Upper lobe of right lung (tissue), 1 donor: ENCODE results near the gene RFX2. TPM values are rescaled to one million over a fixed set of nuclear protein-coding genes. Genes with fewer than 3 reads are reported as not detected.

ENCODE experiments used
- ATAC-seq: fragments of 200-7000 bp; cut with Tn5 transposase; one replicate; pipeline ENCODE4 v1.9.1; 2020; ENCODE audit warnings: mild to moderate bottlenecking, moderate library complexity
- DNase-seq: peaks from one replicate; pipeline ENCODE4 v3.0.0-alpha.2; 2020
- H3K27ac ChIP-seq: fragments of 200-600 bp; one replicate; pipeline ENCODE4 v1.8.0; 2022
- H3K27me3 ChIP-seq: fragments of 200-600 bp; one replicate; pipeline ENCODE4 v1.8.0; 2022; ENCODE audit warnings: mild to moderate bottlenecking
- H3K36me3 ChIP-seq: fragments of 200-600 bp; one replicate; pipeline ENCODE4 v1.8.0; 2022
- H3K4me1 ChIP-seq: fragments of 200-600 bp; one replicate; pipeline ENCODE4 v1.8.0; 2022
- H3K4me3 ChIP-seq: fragments of 200-600 bp; one replicate; pipeline ENCODE4 v1.8.0; 2022; ENCODE audit warnings: mild to moderate bottlenecking
- H3K9me3 ChIP-seq: fragments of 200-600 bp; one replicate; pipeline ENCODE4 v1.8.0; 2022
- intact Hi-C: fragments of 100-400 bp; cut with DNase I; formaldehyde crosslinking; loops from one replicate; pipeline ENCODE4 v1.11.0; 2022
- total RNA-seq: library from RNA; stranded (reverse); fragmentation: NEBNext Ultra II Directional; extraction: Animal tissue kit (Norgen Biotek cat#: 25700); gene quantifications from one replicate; pipeline ENCODE4 v1.2.1, GENCODE V29; 2021
- TF ChIP-seq, protein P1 (sequence below): fragments of 200-600 bp; IDR thresholded peaks from one replicate; pipeline ENCODE4 v1.8.0; 2022; ENCODE audit warnings: antibody characterized with exemption
- donor health status: DM: no; HTN: yes; CAD: no; lungs with severe emphysema.

RFX2 gene
- total RNA-seq, 1 donor from 2014 or later, result 11.7 TPM

- H3K9me3 ChIP-seq, result no peaks in the 10 kb centered on the region
- intact Hi-C loops, result no loop called here
- ATAC-seq (no peak), DNase-seq (no peak)
- no peaks in the 10 kb centered on the region for H3K27me3 ChIP-seq
- TF ChIP-seq, protein P1, sequence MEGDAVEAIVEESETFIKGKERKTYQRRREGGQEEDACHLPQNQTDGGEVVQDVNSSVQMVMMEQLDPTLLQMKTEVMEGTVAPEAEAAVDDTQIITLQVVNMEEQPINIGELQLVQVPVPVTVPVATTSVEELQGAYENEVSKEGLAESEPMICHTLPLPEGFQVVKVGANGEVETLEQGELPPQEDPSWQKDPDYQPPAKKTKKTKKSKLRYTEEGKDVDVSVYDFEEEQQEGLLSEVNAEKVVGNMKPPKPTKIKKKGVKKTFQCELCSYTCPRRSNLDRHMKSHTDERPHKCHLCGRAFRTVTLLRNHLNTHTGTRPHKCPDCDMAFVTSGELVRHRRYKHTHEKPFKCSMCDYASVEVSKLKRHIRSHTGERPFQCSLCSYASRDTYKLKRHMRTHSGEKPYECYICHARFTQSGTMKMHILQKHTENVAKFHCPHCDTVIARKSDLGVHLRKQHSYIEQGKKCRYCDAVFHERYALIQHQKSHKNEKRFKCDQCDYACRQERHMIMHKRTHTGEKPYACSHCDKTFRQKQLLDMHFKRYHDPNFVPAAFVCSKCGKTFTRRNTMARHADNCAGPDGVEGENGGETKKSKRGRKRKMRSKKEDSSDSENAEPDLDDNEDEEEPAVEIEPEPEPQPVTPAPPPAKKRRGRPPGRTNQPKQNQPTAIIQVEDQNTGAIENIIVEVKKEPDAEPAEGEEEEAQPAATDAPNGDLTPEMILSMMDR, result no peak
- H3K36me3 ChIP-seq, result no peaks in the 10 kb centered on the region
- H3K27ac ChIP-seq, result peak overlapping the region; percentile 86
- H3K4me3 ChIP-seq, result no peak overlapping the region
- H3K4me1 ChIP-seq, result peaks cover 84% of the 10 kb centered on the region
Measured at GRCh38 chr19:6061376-6062130, 48.7 kb downstream of the RFX2 start.

GRCh38 chr19:6060600-6061375 is 49.5 kb downstream of the RFX2 start:
- Histone ChIP-seq H3K9me3 (no peaks in the 10 kb centered on the region), H3K36me3 (no peaks in the 10 kb centered on the region), H3K27ac (peak overlapping the region; percentile 86), H3K27me3 (no peaks in the 10 kb centered on the region), H3K4me3 (no peak overlapping the region), H3K4me1 (peaks cover 84% of the 10 kb centered on the region)
- ATAC-seq (no peak), DNase-seq (no peak)
- TF ChIP-seq, protein P1, result no peak
- intact Hi-C loops, result no loop called here

- intact Hi-C loops, result no loop called here
- no peak for ATAC-seq
- H3K4me3 ChIP-seq, result no peak overlapping the region
- no peaks in the 10 kb centered on the region for H3K9me3 ChIP-seq
- peak overlapping the region; percentile 86 for H3K27ac ChIP-seq
- TF ChIP-seq, protein P1, result no peak
- H3K36me3 ChIP-seq, result no peaks in the 10 kb centered on the region
- no peaks in the 10 kb centered on the region for H3K27me3 ChIP-seq
- DNase-seq, result no peak
- H3K4me1 ChIP-seq, result peaks cover 82% of the 10 kb centered on the region
Measured at GRCh38 chr19:6059988-6060599, 50.2 kb downstream of the RFX2 start.

DNA sequence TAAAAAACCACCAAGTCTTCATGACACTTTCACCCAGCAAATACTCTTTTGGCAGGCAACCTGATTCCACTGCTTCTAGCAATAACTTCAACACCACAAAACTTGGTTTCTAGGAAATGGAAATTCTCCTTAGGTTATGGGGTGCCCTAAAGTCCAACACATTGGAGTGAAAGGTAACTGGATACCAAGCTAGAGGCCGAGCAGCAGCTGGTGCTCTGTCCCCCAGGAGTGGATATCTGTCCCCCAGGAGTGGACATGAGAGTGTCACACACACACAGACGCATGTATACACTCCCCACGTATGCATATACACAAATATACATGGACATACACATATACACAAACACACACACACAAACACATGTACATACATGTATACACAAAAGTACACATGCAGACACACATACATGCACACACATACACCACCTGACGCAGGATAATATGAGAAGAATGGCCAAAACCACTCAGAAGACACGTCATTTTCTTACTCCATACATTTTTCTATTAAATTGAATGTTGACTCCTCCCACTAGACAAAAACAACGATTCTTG is 50.8 kb downstream of the RFX2 start:
- ATAC-seq (no peak), DNase-seq (no peak)
- peak overlapping the region; percentile 86 for H3K27ac ChIP-seq
- TF ChIP-seq, protein P1, result no peak
- H3K27me3 ChIP-seq, result no peaks in the 10 kb centered on the region
- no peak overlapping the region for H3K4me3 ChIP-seq
- no peaks in the 10 kb centered on the region for H3K36me3 ChIP-seq
- no peaks in the 10 kb centered on the region for H3K9me3 ChIP-seq
- intact Hi-C loops, result no loop called here
- H3K4me1 ChIP-seq, result peaks cover 82% of the 10 kb centered on the region

DNA sequence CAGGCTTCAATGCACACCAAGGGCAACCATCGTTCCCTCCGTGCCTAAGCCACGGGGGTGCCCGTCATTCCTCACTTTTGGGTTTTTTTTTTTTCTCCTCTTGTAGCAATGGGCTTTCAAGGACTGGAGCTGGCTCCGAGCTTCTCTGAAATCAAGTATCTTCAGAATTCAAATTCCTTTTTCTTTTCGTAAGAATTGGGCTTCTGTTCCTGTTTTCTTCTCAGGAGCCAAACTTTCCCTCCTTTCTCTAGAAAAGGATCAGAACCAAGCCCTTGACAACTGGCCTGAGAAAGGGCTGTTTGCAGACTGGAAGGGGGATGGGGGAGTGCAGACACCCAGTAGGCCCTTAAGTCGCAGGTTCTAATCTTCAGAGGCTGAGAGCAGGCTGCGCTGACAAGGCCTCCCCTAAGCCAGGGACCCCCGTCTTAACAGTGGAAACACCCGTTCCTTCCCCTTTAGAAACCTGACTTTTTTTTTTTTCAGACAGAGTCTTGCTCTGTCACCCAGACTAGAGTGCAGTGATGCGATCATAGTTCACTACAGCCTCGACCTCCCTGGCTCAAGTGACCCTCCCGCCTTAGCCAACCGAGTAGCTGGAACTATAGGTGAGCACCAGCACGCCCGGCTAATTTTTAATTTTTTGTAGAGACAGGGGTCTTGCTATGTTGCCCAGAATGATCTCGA is 51.6 kb downstream of the RFX2 start:
- H3K4me1 ChIP-seq, result peaks cover 77% of the 10 kb centered on the region
- no peak for DNase-seq
- intact Hi-C loops, result no loop called here
- peak overlapping the region; percentile 86 for H3K27ac ChIP-seq
- ATAC-seq, result no peak
- H3K4me3 ChIP-seq, result no peak overlapping the region
- no peaks in the 10 kb centered on the region for H3K27me3 ChIP-seq
- no peaks in the 10 kb centered on the region for H3K9me3 ChIP-seq
- TF ChIP-seq, protein P1, result no peak
- H3K36me3 ChIP-seq, result no peaks in the 10 kb centered on the region
